ENCODE data around the gene MEF2D. TPM values are rescaled to one million over a fixed set of nuclear protein-coding genes. Genes with fewer than 3 reads are reported as not detected.

The MEF2D gene
- total and polyA plus RNA-seq, 3 donors from 2014 or later, result 34.4 to 113 (median 96.8) TPM

- DNase-seq, result no peak
- Histone ChIP-seq H3K9me3 (no peaks in the 10 kb centered on the region), H3K4me1 (peaks cover 4% of the 10 kb centered on the region), H3K27me3 (no peaks in the 10 kb centered on the region), H3K36me3 (ENCODE audit: low read depth, missing control alignments) (no peaks in the 10 kb centered on the region), H3K27ac (no peak overlapping the region), H3K4me3 (no peak overlapping the region)
- TF ChIP-seq, protein P1, sequence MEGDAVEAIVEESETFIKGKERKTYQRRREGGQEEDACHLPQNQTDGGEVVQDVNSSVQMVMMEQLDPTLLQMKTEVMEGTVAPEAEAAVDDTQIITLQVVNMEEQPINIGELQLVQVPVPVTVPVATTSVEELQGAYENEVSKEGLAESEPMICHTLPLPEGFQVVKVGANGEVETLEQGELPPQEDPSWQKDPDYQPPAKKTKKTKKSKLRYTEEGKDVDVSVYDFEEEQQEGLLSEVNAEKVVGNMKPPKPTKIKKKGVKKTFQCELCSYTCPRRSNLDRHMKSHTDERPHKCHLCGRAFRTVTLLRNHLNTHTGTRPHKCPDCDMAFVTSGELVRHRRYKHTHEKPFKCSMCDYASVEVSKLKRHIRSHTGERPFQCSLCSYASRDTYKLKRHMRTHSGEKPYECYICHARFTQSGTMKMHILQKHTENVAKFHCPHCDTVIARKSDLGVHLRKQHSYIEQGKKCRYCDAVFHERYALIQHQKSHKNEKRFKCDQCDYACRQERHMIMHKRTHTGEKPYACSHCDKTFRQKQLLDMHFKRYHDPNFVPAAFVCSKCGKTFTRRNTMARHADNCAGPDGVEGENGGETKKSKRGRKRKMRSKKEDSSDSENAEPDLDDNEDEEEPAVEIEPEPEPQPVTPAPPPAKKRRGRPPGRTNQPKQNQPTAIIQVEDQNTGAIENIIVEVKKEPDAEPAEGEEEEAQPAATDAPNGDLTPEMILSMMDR (IDR thresholded peaks at IDR 0.05), result no peak
- intact Hi-C loops (cut with DNase I; ENCODE audit: low total_unique reads), result no loop called here
- whole genome bisulfite sequencing, 2 donors, result 51 to 55% methylated on average over 7 of the region's 7 CpGs
These were observed 62.1 kb downstream of the MEF2D start for GRCh38 chr1:156438278-156438987.

GRCh38 chr1:156437037-156437867 lies 63.3 kb downstream of the MEF2D start:
- 10 to 11% methylated on average over 18 to 19 of the region's 19 CpGs for WGBS, 2 donors
- no peak for DNase-seq
- Histone ChIP-seq H3K9me3 (no peaks in the 10 kb centered on the region), H3K36me3 (ENCODE audit: low read depth, missing control alignments) (no peaks in the 10 kb centered on the region), H3K27me3 (no peaks in the 10 kb centered on the region), H3K4me3 (no peak overlapping the region), H3K27ac (no peak overlapping the region), H3K4me1 (peaks cover 4% of the 10 kb centered on the region)
- TF ChIP-seq, protein P1 (IDR thresholded peaks at IDR 0.05), result no peak
- intact Hi-C loops (cut with DNase I; ENCODE audit: low total_unique reads), result no loop called here

- no peaks in the 10 kb centered on the region for H3K27me3 ChIP-seq
- H3K4me1 ChIP-seq, result peaks cover 4% of the 10 kb centered on the region
- no peak for TF ChIP-seq POLR2A (IDR thresholded peaks at IDR 0.05)
- TF ChIP-seq, protein P1 (IDR thresholded peaks at IDR 0.05), result no peak
- DNase-seq, result no peak
- peak overlapping the region; percentile 24 to 47 for H3K27ac ChIP-seq
- intact Hi-C loops (cut with DNase I; ENCODE audit: low total_unique reads), result no loop called here
- no peaks in the 10 kb centered on the region for H3K36me3 ChIP-seq (ENCODE audit: low read depth, missing control alignments)
- no peaks in the 10 kb centered on the region for H3K9me3 ChIP-seq
- 2 to 4% methylated on average over 47 to 54 of the region's 77 CpGs for WGBS, 2 donors
- H3K4me3 ChIP-seq, result peak overlapping the region; percentile 36 to 47
These were observed 64.2 kb downstream of the MEF2D start for GRCh38 chr1:156436141-156437036.

GRCh38 chr1:156435545-156436140 lies 64.9 kb downstream of the MEF2D start:
- TF ChIP-seq POLR2A (IDR thresholded peaks at IDR 0.05), result no peak
- TF ChIP-seq, protein P1 (IDR thresholded peaks at IDR 0.05), result no peak
- WGBS, 2 donors, result 3 to 5% methylated on average over 24 to 42 of the region's 59 CpGs
- Histone ChIP-seq H3K27ac (no peak overlapping the region), H3K27me3 (no peaks in the 10 kb centered on the region), H3K4me3 (peak overlapping the region; percentile 32 to 36), H3K9me3 (no peaks in the 10 kb centered on the region), H3K36me3 (ENCODE audit: low read depth, missing control alignments) (no peaks in the 10 kb centered on the region), H3K4me1 (peaks cover 4% of the 10 kb centered on the region)
- no peak for DNase-seq
- intact Hi-C loops (cut with DNase I; ENCODE audit: low total_unique reads), result no loop called here

Measured in testis (tissue), 3 donors.